HG03060 (cell line): ENCODE data around the gene CAPN12.
"Not testable (repeated sequence)": the region's sequence is repeated elsewhere in the genome, so short reads cannot be mapped to it uniquely, and the experiment has no call there.

Experiments
- ATAC-seq: cut with Tn5 transposase; IDR thresholded peaks from one replicate; pipeline ENCODE4 v1.9.1; 2021; ENCODE audit warnings: low read depth, moderate number of reproducible peaks; ENCODE audit not compliant: unreplicated experiment

Gene CAPN12

DNA sequence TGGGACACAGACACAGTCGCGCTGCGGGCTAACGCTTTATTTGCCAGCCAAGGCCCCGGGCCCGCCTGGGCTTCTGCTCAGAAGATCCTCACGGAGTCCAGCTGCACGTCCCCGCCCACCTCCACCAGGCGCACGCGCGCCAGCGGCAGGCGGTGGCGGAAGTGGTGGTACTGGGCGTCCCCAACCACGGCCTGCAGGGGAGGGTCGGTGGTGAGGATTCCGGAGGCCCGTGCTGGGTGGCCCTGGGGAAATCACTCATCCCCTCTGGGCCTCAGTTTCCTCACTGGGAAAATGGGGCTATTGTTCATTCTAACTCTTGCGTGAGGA lies 26.6 kb upstream of the CAPN12 start:
- ATAC-seq, result not testable (repeated sequence)

DNA sequence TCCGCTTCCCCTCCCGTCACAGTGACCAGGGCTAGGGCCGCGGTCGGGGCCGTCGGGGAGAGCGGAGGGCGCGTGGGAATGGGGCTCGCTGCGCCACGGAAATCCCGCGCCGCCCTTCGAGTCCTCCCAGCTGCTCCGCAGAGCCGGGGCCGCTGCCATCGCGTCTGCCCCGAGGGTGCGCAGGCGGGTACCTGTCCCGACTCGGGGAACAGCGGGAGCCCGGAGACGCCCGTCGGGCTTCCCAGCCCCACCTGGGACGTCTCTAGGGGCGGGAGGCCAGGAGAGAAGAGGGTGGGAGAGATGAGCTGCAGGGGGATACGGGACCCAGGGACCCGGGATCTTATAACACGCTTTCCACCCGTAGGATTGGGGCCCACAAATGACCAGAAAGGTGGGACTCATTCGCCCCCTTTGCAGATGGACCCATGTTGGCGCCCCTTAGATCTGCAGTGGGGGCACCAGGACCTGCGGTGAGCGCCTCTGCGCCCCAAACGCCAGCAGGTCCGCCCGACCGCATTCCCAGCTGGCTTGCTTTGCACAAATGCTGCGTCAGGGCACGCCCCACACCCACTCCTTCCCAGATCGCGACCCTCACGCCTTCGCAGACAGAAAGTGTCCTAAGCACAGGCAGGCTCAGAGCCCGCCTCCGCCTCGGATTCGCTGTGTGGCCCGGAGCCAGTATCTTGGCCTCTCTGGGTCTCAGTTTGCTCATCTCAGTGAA lies 26.1 kb upstream of the CAPN12 start:
- ATAC-seq, result not testable (repeated sequence)

GRCh38 chr19:38769635-38770211 lies 25.4 kb upstream of the CAPN12 start:
- no peak for ATAC-seq

DNA sequence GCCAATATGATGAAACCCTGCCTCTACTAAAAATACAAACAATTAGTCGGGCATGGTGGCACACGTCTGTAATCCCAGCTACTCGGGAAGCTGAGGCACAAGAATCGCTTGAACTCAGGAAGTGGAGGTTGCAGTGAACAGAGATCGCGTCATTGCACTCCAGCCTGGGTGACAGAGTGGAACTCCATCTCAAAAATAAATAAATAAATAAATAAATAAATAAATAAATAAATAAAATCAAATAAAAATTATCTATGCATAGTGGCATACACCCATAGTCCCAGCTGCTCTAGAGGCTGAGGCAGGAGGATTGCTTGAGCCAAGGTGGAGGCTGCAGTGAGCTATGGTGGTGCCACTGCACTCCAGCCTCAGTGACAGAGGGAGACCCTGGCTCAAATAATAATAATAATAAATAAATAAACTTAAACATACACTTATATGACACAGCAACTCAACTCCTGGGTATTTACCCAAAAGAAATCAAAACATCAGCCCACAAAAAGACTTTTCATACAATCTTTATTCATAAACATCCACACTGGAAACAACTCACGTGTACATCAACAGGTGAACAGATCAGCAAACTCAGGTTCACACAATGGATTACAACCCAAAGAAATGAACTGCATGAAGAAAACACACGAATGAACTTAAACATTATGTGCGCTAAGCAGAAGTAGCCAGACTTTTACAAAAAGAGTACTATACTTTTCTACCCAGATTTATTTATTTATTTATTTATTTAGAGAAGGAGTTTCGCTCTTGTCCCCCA lies 22.2 kb upstream of the CAPN12 start:
- no peak for ATAC-seq

GRCh38 chr19:38765214-38765613 lies 20.9 kb upstream of the CAPN12 start:
- no peak for ATAC-seq

DNA sequence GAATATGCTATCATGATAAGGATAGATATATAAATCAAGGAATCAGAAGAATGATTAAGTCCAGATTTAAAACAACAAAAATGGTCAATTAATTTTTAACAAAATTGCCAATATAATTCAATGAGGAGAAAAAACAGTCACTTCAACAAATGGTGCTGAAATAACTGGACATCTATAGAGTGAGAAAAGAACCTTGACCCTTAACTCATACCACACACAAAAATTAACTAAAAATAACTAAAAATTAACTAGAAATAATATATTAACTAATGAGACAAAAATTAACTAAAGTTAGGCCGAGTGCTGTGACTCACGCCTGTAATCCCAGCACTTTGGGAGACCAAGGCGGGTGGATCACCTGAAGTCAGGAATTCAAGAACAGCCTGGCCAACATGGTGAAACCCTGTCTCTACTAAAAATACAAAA lies 19.5 kb upstream of the CAPN12 start:
- no peak for ATAC-seq

- ATAC-seq, result not testable (repeated sequence)
Measured at GRCh38 chr19:38761884-38762389, 17.7 kb upstream of the CAPN12 start.

DNA sequence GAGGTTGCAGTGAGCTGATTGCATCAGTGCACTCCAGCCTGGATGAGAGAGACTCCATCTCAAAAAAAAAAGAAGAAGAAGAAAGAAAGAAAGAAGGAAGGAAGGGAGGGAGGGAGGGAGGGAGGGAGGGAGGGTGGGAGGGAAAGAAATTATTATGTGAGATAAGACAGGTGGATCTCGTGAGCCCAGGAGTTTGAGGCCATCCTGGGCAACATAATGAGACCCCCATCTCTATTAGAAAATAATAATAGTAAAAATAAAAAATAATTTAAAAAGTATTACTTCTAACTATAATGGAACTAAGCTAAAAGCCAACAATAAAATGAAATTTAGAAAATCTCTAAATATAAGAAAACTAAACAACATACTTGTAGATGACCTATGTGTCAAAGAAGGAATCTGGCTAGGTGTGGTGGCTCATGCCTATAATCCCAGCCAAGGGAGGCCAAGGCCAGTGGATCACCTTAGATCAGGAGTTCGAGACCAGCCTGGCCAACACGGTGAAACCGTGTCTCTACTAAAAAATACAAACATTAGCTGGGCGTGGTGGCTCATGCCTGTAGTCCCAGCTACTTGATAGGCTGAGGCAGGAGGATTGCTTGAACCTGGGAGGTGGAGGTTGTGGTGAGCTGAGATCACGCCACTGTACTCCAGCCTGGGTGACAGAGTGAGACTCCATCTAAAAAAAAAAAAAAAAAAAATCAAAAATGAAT lies 16.7 kb upstream of the CAPN12 start:
- ATAC-seq, result not testable (repeated sequence)

GRCh38 chr19:38759590-38760003 lies 15.3 kb upstream of the CAPN12 start:
- no peak for ATAC-seq

DNA sequence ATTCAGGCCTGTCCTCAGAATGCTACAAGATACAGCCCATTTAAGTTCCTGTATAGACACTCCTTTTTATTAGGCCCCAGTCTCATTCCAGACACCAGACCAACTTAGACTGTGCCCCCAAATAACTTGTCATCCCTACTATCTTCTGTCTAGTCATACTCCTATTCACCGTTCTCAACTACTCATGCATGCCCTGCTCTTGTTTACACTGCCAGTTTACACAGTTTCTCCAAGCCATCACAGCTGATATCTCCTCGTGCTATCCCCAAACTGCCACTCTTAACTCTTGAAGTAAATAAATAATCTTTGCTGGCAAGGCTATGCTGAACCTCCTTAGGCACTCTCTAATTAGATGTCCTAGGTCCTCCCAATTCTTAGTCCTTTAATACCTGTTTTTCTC lies 9.9 kb upstream of the CAPN12 start:
- ATAC-seq, result not testable (repeated sequence)

- not testable (repeated sequence) for ATAC-seq
Measured at GRCh38 chr19:38753783-38754182, 9.5 kb upstream of the CAPN12 start.

GRCh38 chr19:38745316-38745715 lies 1.0 kb upstream of the CAPN12 start:
- no peak for ATAC-seq

GRCh38 chr19:38744874-38745273 lies 600 bp upstream of the CAPN12 start:
- no peak for ATAC-seq

DNA sequence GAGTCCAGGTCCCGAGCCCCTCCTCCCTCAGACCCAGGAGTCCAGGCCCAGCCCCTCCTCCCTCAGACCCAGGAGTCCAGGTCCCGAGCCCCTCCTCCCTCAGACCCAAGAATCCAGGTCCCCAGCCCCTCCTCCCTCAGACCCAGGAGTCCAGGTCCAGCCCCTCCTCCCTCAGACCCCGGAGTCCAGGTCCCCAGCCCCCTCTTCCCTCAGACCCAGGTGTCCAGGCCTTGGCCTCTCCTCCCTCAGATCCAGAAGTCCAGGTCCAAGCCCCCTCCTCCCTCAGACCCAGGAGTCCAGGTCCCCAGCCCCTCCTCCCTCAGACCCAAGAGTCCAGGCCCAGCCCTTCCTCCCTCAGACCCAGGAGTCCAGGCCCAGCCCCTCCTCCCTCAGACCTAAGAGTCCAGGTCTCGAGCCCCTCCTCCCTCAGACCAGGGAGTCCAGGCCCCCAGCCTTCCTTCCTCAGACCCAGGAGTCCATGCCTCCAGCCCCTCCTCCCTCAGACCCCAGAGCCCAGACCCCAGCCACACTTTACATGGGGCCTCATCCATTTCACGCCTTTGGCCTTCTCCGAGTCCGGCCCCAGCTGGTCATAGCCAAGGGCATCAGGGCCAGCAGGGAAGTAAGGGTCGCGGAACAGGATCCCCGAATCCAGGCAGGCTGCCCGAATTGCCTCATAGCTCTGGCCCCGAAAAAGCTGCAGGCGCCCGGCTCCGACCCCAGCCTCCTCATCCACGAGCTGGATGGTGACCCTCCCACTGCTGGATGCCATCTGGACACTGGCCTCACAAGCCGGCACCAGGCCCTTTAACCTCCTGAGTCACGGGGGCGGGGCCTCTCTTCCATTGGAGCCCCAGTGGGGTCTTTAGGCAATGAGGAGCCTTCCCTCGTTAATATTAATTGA lies 628 bp downstream of the CAPN12 start:
- ATAC-seq, result no peak

DNA sequence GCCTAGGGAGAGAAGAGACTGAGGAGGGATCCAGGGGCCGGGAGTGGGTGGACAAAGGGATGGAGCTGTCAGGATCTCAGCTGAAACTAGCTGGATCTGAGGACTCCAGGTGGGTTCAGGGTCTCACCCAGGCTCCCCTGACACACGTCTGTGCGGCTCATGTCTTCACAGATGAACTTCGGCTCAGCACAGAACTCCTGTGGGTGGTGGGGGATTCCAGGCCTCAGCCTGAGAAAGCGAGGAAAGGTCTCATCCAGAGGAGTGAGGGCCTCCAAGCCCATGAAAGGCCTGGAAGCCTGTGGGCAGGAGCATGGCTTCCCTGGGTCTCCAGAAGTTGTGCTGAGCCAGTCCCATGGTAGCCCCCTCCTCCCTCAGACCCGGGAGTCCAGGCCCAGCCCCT lies 1.4 kb downstream of the CAPN12 start:
- ATAC-seq, result no peak

DNA sequence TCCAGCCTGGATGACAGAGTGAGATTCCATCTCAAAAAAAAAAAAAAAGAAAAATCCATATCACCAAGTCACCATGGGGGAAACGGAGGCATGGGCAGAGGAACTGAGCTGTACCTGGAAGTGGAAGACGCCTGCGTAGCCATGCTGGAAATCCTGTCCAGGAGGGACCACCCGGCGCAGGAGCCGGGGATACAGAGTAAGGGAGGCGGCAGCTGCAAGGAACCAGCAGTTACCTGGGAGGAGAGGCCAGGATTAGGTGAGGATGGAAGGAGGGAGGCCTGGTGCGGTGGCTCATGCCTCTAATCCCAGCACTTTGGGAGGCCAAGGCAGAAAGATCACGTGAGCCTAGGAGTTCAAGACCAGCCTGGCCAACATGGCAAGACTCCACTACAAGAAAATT lies 2.0 kb downstream of the CAPN12 start:
- no peak for ATAC-seq

DNA sequence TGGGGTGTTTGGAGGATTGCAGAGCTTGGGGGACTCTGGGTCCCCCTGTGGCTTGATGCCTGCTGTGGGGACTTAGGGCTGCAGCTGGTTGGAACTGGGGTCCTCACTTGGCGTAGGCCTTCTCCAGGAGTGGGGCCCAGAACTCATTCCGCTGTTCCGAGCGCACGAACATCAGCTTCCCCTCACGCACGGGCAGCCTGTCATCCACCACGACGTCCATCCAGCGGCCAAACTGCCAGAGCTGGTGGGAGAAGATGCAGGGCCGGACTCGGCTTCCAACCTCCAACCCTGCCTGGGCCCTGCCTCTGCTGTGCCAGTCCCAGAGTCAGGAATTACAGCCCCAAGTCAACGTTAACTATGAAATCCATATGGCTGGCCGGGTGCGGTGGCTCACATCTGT lies 2.6 kb downstream of the CAPN12 start:
- ATAC-seq, result no peak

GRCh38 chr19:38740932-38741331 lies 3.3 kb downstream of the CAPN12 start:
- ATAC-seq, result no peak

GRCh38 chr19:38740257-38740592 lies 4.0 kb downstream of the CAPN12 start:
- no peak for ATAC-seq
